HG03196 (cell line): ENCODE data around the gene UFC1.

Experiments
- ATAC-seq: cut with Tn5 transposase; IDR thresholded peaks from one replicate; pipeline ENCODE4 v1.9.1; 2021; ENCODE audit not compliant: unreplicated experiment

Gene UFC1

DNA sequence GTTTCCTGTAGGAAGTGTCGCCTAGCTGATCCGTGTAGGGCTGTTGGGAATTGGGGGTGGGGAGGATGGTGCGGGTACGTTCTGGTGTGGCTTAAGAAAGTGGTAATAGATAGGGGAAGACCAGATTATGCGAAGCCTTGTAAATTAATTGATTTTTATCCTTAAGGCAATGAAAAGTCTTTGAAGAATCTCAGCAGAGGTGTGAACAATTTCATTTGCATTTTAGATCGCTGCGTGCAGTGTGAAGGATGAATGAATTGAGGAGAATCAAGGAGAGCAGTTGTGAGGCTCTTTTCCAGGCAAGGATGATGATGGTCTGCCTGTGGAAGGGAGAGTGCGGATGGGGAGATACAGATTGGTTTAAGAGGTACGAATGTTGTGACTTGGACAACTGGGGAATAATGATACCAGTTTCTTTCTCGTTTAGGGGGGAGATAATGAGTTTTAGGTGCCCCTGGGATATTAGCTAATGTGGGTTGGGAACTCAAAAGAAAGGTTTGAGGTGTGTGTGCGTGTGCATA lies 20.5 kb upstream of the UFC1 start:
- ATAC-seq = peak; percentile 21

DNA sequence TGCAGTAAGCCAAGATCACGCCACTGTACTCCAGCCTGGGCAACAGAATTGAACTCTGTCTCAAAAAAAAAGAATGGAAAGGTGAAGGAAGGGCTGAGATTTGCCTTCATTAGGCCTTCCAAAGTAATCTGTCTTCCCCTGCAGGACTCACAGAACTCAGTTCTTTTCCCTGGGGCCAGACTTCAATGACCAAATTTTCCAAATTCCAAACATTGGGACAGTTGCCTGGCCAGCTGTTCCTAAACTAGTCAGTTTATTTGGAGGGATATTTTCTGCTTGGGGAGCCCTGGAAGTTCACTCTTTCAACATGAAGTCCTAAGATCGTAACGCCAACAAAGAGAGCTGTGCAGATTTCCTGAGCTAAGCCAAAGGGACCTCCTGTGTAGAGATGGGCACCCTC lies 15.9 kb upstream of the UFC1 start:
- ATAC-seq = no peak

DNA sequence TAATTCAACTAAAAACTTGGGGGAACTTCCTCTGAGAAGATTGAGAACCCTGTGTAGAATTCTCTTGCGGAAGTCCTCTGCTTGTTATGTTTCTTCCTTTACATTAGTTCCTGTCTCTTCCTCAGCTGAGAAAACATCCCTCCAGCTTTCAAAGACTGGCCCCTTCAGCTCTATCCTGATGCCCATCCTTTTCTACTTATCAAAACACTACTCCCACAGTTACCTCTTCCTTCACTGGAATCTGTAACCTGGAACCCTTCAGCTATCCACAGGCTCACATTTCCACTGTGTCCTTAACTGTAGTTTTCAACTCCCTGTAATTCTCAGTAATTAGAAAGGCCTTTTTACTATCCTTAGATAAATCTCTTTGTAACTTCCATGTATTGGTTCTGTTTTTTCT lies 15.3 kb upstream of the UFC1 start:
- no peak for ATAC-seq

DNA sequence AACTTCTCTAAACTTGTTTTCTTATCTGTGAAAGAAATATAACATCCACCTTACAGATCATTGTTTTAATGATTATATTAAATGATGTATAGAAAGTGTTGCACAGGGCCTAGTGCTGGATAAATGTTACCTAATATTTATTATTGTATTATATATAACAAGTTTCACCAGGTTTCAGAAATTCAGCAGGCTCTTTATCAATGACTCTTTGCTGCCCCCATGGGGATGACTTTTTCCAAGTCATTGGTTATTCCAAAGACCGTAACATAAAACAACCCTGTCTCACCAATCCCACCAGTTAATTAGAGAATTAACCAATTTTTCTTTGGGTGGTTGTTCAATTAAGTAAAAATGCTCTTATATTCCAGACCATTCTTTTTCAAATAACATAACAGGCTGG lies 14.0 kb upstream of the UFC1 start:
- no peak for ATAC-seq

DNA sequence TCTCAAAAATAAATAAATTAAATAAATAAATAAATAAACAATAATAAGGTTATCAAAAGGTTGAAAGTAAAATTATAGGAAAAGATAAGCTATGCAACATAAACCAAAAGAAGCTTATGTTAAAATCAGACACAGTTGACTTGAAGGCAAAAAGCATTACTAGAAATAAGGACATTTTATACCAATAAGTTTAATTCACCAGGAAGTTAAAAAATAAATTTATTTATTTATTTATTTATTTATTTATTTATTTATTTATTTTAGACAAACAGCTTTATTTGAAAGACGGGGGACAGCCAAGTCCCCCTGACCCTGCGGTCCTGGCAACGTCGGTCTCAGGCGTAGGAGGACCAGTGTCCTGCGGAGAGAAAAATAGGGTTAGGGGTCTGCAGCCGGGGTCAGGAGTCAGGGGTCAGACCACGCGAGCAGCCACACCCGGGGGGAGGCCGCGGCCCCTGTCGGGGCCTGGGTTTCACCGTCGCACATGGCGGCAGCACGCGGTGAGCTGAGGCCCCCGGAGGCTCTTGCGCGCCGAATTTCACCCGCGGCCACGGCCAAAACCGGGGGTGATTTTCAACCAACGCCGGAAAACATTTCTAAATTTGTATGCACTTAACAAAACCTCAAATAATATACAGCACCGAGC lies 12.9 kb upstream of the UFC1 start:
- no peak for ATAC-seq

DNA sequence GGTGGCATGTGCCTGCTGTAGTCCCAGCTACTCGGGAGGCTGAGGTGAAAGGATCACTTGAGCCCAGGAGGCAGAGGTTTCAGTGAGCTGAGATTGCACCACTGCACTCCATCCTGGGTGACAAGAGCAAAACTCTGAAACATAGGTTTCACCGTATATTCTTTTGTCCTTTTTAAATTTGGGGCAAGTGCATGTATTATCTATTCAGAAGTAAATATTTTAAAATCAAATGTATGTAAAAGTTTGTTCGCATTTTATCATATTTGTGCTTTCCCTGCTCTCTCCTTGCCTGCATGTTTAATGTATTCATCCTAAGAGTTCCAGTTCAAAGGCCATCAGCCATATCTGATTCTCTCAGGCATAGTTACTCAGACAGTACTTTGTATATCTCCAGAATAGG lies 7.9 kb upstream of the UFC1 start:
- ATAC-seq = no peak

DNA sequence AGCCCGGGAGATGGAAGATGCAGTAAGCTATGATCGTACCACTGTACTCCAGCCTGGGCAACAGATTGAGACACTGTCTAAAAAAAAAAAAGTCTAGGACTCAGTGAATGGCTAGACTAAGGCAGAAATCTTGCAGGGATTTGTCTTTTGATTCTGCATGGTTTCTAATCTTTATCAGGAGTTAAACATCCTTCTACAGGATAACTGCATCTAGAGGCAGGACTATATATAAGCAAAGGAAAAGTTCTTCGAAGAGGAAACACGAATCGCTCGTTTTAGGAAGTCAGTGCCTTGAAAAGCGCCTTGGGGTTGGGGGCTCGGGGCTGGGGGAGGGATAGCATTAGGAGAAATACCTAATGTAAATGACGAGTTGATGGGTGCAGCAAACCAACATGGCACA lies 602 bp upstream of the UFC1 start:
- no peak for ATAC-seq

DNA sequence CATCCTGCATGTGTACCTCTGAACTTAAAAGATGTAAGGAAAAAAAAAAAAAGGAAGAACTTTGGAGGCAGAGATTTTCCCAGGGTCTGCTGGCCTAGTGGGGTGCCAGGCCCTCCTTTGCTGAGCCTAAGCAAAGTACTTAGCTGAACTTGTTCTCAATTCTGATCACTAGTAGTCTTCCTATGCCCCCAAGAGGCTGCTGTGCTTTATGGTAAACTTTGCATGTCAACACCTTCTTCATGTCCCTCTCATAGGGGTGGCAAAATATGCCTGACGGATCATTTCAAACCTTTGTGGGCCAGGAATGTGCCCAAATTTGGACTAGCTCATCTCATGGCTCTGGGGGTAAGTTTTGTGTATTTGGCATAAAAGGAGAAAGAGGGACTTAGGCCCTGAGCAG lies 4.1 kb downstream of the UFC1 start:
- ATAC-seq = no peak

DNA sequence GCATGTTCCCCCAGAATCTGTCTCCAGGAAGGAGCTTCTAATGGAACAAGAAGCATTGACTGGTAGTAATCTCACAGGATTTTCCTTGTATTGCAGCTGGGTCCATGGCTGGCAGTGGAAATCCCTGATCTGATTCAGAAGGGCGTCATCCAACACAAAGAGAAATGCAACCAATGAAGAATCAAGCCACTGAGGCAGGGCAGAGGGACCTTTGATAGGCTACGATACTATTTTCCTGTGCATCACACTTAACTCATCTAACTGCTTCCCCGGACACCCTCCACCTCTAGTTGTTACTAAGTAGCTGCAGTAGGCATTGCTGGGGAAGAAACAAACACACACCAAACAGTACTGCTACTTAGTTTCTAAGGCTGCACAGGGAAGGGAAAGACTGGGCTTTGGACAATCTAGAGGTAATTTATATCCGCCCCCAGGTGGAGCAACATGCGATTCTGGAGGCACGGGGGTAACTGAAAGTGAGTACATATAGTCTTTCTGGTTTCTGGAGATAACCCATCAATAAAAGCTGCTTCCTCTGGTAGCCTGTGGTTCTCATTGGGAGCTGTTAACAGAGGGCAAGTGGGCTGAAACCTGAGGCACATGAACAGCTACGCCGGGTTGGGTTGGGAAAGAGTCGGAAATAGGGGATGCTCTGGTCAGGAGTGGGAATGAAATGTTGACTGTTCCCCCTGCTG lies 4.7 kb downstream of the UFC1 start:
- ATAC-seq = peak; percentile 3

DNA sequence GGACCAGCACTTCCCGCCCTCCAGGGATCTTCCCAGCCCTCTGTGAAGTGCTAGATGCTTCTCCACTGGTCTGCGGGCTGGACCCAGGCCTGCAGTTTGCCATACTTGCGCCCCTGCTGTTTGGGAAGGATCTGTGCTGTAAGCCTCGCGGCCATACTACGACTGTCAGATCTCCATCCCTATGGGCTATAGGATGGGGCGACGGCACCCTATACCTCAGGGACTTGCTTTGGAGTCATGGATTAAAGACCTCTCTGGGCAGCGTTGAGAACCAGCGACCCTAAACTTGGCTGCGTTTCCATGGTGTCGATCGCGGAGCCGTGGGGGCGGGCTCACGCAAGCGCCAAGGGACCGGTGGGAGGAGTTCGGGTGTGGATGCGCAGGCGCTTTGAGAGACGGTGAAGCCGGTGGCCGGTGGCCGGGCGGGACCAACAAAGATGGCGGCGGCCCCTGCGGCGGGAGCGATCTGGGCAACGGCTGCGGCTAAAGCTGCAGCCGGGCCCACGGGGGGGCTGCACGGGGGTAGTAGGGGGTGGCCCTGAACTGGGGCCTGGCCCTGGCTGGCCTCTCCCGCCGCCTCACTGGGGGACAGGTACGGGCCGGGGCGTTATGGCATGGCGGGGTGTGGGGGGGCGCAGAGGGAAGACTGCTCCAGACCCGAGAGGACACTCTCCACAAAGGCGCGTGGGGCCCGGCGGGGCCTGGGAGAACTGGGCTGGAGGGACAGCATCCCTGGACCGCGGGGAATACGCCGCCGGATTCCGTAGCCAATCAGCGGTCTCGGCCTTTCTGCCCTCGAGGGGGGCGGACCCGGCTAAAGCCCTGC lies 5.5 kb downstream of the UFC1 start, which contains the start of gene USP21:
Gene USP21, plus strand, starts transcription at position 414 of the 826 bp plus-strand sequence. CDS start 1,141 bp downstream, outside the sequence.
- ATAC-seq = peak; percentile 57

DNA sequence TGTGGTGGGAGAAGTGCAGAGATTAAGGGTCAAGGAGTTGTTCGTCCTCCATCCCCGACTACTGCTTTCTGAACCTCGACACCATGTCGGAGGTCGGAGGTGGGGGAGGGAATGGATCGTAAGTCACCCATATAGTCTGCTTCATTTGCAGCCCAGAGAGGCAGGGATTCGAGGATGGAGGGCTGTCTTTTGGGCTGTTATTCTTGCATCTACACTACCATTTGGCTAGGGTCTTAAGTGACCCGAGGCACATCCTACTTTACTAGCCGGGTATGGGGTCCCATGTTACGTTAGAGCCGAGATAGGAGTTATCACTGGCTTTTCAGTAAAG lies 6.1 kb downstream of the UFC1 start:
- ATAC-seq = no peak

DNA sequence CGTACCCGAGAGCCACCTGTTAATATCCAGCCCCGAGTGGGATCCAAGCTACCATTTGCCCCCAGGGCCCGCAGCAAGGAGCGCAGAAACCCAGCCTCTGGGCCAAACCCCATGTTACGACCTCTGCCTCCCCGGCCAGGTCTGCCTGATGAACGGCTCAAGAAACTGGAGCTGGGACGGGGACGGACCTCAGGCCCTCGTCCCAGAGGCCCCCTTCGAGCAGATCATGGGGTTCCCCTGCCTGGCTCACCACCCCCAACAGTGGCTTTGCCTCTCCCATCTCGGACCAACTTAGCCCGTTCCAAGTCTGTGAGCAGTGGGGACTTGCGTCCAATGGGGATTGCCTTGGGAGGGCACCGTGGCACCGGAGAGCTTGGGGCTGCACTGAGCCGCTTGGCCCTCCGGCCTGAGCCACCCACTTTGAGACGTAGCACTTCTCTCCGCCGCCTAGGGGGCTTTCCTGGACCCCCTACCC lies 6.9 kb downstream of the UFC1 start:
- ATAC-seq = no peak

DNA sequence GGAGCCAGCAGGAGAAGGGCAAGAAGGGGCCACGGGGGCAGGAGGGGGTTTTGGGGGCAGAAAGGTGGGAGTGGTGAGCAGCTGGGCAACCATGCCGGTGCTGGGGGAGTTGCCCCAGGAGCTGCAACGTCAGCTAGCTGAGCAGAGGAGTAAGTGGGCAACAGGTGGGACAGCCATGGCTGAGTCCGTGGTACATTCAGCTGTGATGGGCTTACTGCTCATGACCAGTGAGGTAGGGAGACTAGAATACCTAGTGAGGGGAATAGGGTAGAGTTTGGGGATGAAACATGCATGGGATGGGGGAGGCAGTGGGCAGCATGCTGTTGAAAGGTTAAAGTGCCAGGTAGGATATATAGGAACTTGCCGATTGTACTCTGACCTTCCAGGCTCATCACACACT lies 7.9 kb downstream of the UFC1 start:
- no peak for ATAC-seq

DNA sequence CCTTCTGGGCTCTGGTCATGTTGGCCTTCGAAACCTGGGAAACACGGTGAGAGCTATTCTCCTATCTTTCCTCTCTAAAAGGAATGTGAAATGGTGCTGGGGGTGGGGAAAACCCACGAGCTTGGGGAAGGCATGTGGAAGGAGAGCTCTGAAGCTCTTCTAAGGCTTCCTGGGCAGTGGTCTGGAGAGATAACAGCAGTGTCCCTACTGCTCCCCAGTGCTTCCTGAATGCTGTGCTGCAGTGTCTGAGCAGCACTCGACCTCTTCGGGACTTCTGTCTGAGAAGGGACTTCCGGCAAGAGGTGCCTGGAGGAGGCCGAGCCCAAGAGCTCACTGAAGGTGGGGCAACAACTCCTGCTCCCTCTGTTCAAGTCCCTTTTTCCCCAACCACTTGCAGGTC lies 8.3 kb downstream of the UFC1 start:
- no peak for ATAC-seq

DNA sequence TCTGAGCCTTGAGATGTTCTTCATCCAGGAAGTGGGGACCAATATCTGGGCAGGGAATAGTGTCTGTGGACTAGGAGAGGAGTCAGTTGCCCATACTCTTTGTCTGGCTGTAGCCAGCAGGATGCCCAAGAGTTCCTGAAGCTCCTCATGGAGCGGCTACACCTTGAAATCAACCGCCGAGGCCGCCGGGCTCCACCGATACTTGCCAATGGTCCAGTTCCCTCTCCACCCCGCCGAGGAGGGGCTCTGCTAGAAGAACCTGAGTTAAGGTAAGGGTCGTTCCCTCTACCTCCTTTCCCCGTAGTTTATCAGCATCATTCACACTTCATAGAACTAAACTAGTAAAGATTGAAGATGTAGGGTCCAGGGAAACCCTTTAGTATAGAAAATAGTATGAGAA lies 9.0 kb downstream of the UFC1 start:
- no peak for ATAC-seq

DNA sequence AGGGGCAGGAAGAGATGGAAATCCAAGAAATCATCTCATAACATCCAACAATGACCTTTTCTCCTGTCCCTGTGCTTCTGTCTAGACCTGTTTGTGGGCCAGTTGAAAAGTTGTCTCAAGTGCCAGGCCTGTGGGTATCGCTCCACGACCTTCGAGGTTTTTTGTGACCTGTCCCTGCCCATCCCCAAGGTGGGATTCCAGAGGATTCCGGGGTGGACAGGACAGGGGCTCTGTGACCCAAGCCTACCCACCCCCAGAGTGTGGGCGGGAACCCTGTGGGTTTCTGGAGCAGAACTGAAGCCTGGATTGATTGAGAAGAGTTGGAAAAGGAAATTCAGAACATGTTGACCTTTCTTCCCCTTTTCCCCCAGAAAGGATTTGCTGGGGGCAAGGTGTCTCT lies 10.0 kb downstream of the UFC1 start:
- ATAC-seq = no peak

DNA sequence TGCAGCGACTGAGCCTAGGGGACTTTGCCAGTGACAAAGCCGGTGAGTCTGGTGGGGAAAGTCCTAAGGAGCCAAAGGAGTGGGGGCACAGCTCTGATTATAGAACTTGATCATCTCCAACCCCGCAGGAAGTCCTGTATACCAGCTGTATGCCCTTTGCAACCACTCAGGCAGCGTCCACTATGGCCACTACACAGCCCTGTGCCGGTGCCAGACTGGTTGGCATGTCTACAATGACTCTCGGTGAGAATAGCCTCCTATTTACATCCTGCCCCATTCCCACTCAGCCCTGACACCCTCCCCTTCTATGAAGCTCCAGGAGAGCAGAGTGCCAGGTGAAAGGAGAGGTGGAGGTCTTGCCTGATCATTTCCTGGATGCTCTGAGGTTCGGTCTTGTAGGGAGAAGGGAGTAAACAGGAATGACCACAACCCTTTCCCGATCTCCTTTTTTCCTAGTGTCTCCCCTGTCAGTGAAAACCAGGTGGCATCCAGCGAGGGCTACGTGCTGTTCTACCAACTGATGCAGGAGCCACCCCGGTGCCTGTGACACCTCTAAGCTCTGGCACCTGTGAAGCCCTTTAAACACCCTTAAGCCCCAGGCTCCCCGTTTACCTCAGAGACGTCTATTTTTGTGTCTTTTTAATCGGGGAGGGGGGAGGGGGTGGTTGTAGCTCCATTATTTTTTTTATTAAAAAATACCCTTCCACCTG lies 11.3 kb downstream of the UFC1 start:
- ATAC-seq = no peak

DNA sequence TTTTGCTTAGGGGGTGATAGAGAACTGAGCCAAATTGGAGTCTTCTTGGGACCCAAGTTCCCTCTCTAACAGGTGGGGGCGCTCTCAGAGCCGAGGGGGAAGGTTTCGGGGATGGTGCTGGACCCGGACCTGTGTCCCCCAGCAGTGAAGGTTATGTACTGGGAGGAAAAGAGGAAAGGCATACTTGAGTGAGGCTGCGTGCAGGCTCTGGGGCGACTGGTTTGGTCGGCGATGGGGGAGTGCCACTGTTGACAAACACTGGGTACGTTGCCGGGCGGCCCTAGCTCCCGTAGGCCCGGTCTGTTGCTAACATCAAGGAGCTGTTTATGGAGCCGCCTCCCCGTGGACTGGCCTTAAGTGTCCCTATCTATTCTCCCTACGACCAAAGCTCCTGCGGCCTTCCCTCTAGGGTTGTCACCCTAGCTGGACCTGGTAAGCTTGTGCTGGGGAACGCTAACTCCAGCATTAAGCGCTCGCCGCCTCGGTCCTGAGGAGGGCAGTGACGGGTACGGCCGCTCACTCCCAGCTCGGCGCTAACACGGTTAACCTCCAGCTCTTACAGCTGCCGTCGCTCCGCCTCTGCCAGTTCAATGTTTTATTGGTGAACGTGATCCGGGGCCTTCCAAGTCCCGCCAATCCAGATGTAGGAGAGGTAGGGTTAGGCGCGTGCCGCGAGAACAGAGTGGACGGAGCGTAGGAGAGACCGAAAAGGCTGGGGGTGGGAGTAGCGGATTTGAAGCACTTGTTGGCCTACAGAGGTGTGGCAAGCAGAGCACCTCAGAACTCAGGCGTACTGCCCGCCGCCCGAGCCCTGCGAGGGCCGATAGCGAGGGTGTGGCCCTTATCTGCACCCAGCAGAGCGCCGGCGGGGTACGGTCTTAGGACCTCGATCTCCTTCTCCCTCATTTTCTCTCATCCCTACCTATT lies 12.2 kb downstream of the UFC1 start, which contains the start of gene PPOX:
Gene PPOX, plus strand, starts transcription at position 685 of the 927 bp plus-strand sequence. CDS start 422 bp downstream, outside the sequence.
- ATAC-seq = peak; percentile 86

DNA sequence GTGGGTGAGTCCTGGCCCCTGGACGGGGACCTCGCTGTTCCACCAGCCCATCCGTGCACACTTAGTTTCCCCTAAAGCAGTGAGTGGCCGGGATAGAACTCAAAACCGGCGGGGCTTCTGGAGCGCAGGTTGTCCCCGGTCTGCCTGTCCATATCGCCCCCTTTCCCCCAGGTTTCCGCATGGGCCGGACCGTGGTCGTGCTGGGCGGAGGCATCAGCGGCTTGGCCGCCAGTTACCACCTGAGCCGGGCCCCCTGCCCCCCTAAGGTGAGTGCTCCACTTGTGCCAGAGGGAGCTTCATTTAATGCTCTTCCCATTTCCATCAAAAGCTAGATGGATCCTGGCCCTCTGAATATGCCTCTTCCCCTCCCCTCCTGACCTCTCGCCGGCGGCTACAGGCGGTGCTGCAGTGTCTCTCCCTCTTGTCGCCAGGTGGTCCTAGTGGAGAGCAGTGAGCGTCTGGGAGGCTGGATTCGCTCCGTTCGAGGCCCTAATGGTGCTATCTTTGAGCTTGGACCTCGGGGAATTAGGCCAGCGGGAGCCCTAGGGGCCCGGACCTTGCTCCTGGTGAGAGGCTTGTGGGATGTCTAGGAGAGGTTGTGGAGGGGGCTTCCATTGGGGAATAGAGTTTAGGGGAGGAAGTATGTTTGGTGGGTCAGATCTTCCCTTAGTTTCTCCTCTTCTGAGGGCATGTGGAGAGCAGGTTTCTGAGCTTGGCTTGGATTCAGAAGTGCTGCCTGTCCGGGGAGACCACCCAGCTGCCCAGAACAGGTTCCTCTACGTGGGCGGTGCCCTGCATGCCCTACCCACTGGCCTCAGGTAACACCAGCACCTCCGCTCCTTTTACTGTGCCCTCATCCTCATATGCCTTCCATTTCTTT lies 13.1 kb downstream of the UFC1 start:
- peak; percentile 4 for ATAC-seq
